GM12892 (cell line): ENCODE data around the gene RAP1GAP.

Experiments used
- POLR2A ChIP-seq: IDR thresholded peaks from 2 replicates; pipeline ENCODE4 v1.6.1; 2011; ENCODE audit warnings: low read depth, low read length, control low read depth
- POLR2AphosphoS5 ChIP-seq: IDR thresholded peaks from 2 replicates; pipeline ENCODE4 v1.6.1; 2011; ENCODE audit warnings: low read depth, low read length, control low read depth

DNA sequence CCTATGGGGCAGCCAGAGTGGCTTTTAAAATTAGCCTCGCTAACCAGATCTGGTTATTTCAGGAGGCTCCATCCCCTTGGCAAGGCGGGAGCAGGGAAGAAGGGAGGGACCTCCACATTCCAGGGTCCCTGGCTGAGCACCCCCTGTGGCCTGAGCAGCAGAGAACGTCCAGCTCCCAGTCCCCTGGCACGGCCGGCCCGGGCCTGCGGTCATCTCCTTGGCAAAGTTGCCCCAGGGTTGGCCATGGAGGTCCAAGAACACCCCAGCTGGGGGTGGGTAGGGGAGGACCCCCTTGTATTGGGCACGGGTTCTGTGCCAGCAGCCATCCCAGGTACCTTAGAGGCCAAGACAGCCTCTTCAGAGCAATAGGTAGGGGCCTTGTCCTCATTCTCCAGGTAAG, 75.9 kb downstream of the RAP1GAP start:
- TF ChIP-seq POLR2A (no peak), POLR2AphosphoS5 (no peak)
